GM12878 (cell line): Measurements from ENCODE around the gene IFT81. TPM values are rescaled to one million over a fixed set of nuclear protein-coding genes. Genes with fewer than 3 reads are reported as not detected.

Source experiments
- ATAC-seq: fragments of 200-7000 bp; cut with Tn5 transposase; 3 replicates; pipeline ENCODE4 v1.9.1; 2020; ENCODE audit warnings: mild to moderate bottlenecking, moderate library complexity
- BruUV-seq: library from RNA; stranded (reverse); fragments of 400-500 nt; replicated peaks from 2 replicates; lab custom pipeline; 2021; lab: Mats Ljungman, UMichigan
- CTCF ChIA-PET: fragments of 300-600 bp; sonication (Branson Sonifier 250); formaldehyde crosslinking; extraction: SDS; loops from one replicate; lab custom pipeline; 2021; ENCODE audit warnings: inconsistent platforms; lab: Yijun Ruan, JAX
- POLR2A ChIA-PET: fragments of 350-600 bp; formaldehyde crosslinking; extraction: SDS; loops from one replicate; lab custom pipeline; 2021; ENCODE audit warnings: inconsistent platforms; lab: Charles Lee
- RAD21 ChIA-PET: fragments of 300-600 bp; sonication (Branson Sonifier 250); formaldehyde crosslinking; loops from one replicate; lab custom pipeline; 2023; ENCODE audit warnings: antibody characterized with exemption; ENCODE audit not compliant: unreplicated experiment; lab: Charles Lee
- SMC1A ChIA-PET: fragments of 300-600 bp; sonication (Branson Sonifier 250); formaldehyde crosslinking; loops from one replicate; lab custom pipeline; 2023; ENCODE audit not compliant: unreplicated experiment, uncharacterized antibody; lab: Charles Lee
- DNase-seq: peaks from one replicate; pipeline ENCODE4 v3.0.0-alpha.2; 2011; ENCODE audit warnings: low read depth, low spot score
- FAIRE-seq: peaks from 3 replicates; lab custom pipeline; 2011; peaks lifted over from hg19 to GRCh38; lab: Jason Lieb, UNC
- H2AFZ ChIP-seq: 2 replicates; pipeline ENCODE4 v1.6.0; 2011; ENCODE audit warnings: low read depth, low read length, control low read depth; ENCODE audit not compliant: control insufficient read depth
- H3K27ac ChIP-seq: 2 replicates; pipeline ENCODE4 v1.5.1; 2011; ENCODE audit warnings: control low read depth; ENCODE audit not compliant: control insufficient read depth, insufficient read depth
- H3K27me3 ChIP-seq, 2 experiments: replicated peaks in 1 of 2; 2 replicates each; pipeline versions ENCODE4 v1.6.0 to v1.6.1; 2011; ENCODE audit warnings: low read length in 1 of 2; ENCODE audit not compliant: control insufficient read depth in 2 of 2, insufficient read depth in 2 of 2
- H3K36me3 ChIP-seq, 2 experiments: 2 replicates each; pipeline ENCODE4 v1.5.1; 2011; ENCODE audit warnings: low read length in 1 of 2; ENCODE audit not compliant: control insufficient read depth in 2 of 2, insufficient read depth in 2 of 2
- H3K4me1 ChIP-seq: 2 replicates; pipeline ENCODE4 v1.6.1; 2011; ENCODE audit warnings: mild to moderate bottlenecking, low read length, moderate library complexity, mixed read lengths; ENCODE audit not compliant: control insufficient read depth, insufficient read depth
- H3K4me2 ChIP-seq: 2 replicates; pipeline ENCODE4 v1.6.0; 2011; ENCODE audit warnings: control low read depth; ENCODE audit not compliant: control insufficient read depth, insufficient read depth
- H3K4me3 ChIP-seq: fragments of 200-600 bp; sonication (generic); 2 replicates; pipeline ENCODE4 v1.5.1; 2016
- H3K79me2 ChIP-seq: 2 replicates; pipeline ENCODE4 v1.6.0; 2011; ENCODE audit warnings: low read length; ENCODE audit not compliant: control insufficient read depth, insufficient read depth
- H3K9ac ChIP-seq: 2 replicates; pipeline ENCODE4 v1.8.0; 2011; ENCODE audit warnings: low read length, control low read depth, mixed read lengths; ENCODE audit not compliant: control insufficient read depth, insufficient read depth
- H3K9me3 ChIP-seq: replicated peaks from 3 replicates; pipeline ENCODE4 v1.5.1; 2011; ENCODE audit warnings: mild to moderate bottlenecking, low read length; ENCODE audit not compliant: control insufficient read depth, insufficient read depth
- H4K20me1 ChIP-seq: 2 replicates; pipeline ENCODE4 v1.6.0; 2011; ENCODE audit not compliant: control insufficient read depth, insufficient read depth
- BCLAF1 ChIP-seq: fragments of 450-650 bp; IDR thresholded peaks from 2 replicates; pipeline ENCODE4 v1.6.1; 2017; ENCODE audit warnings: antibody characterized with exemption, mild to moderate bottlenecking, moderate library complexity
- HDGF ChIP-seq: fragments of 450-650 bp; IDR thresholded peaks from 2 replicates; pipeline ENCODE4 v1.6.1; 2016; ENCODE audit warnings: antibody characterized with exemption
- IKZF2 ChIP-seq, 2 experiments: fragments of 450-650 bp; IDR thresholded peaks; 2 replicates each; pipeline ENCODE4 v1.6.1; 2017; ENCODE audit warnings: mild to moderate bottlenecking in 2 of 2, moderate library complexity in 2 of 2
- RAD51 ChIP-seq: fragments of 450-650 bp; IDR thresholded peaks from 2 replicates; pipeline ENCODE4 v1.6.1; 2016; ENCODE audit warnings: moderate library complexity, mild to moderate bottlenecking, inconsistent platforms
- RCOR1 ChIP-seq: conservative IDR thresholded peaks from 2 replicates; pipeline ENCODE4 v1.6.1; 2012; ENCODE audit warnings: low read depth, low read length, improper control_type of control experiment
- SMAD5 ChIP-seq: IDR thresholded peaks from 2 replicates; pipeline ENCODE4 v1.6.1; 2016; ENCODE audit warnings: antibody characterized with exemption, low read depth
- YBX1 ChIP-seq: fragments of 450-650 bp; IDR thresholded peaks from 2 replicates; pipeline ENCODE4 v1.6.1; 2016; ENCODE audit warnings: antibody characterized with exemption
- WGBS: methylation state at CpG from one replicate; pipeline ENCODE4 v1.1.6; 2016; ENCODE audit warnings: low lambda C conversion rate; ENCODE audit not compliant: insufficient replicate concordance, insufficient coverage; ENCODE audit errors: missing lambda C conversion rate; 5-methylcytosine and 5-hydroxymethylcytosine counted together
- in situ Hi-C: fragments of 300-500 bp; cut with MboI; formaldehyde crosslinking; loops from 9 replicates; pipeline ENCODE4 v1.14.3; 2018; ENCODE audit warnings: mixed read lengths
- intact Hi-C: fragments of 100-400 bp; cut with micrococcal nuclease; formaldehyde crosslinking; loops from one replicate; pipeline ENCODE4 v1.14.2; 2022; ENCODE audit not compliant: unreplicated experiment
- polyA plus RNA-seq, 11 experiments: library from polyadenylated mRNA; depleted of rRNA in 4 of 11; unstranded in 6 of 11; stranded (reverse) in 5 of 11; fragments of >200 nt; fragmentation: Nextera tagmentation in 4 of 11; fragmentation: Illumina TruSeq in 1 of 11; extraction: Ambion mirVana in 4 of 11; extraction: Trizol in 1 of 11; gene quantifications; 1 replicate in 1 of 11; 2 replicates in 10 of 11; pipeline versions ENCODE4 v1.2.1 to v1.2.3, GENCODE V29; 2011 to 2016; ENCODE audit warnings: inconsistent platforms in 2 of 11, missing spikeins in 2 of 11, low read depth in 1 of 11
- total RNA-seq, 4 experiments: library from RNA; depleted of rRNA in 3 of 4; stranded (reverse); fragments of >200 nt in 3 of 4; fragmentation: Illumina TruSeq in 1 of 4; extraction: Trizol in 1 of 4; gene quantifications; 2 replicates each; pipeline versions ENCODE4 v1.2.1 to v1.2.3, GENCODE V29; 2013 to 2021
- TF ChIP-seq, protein P1 (sequence below): fragments of 450-650 bp; IDR thresholded peaks from 2 replicates; pipeline ENCODE4 v1.6.1; 2018; ENCODE audit warnings: borderline replicate concordance, mild to moderate bottlenecking; ENCODE audit not compliant: partially characterized antibody

Gene IFT81
- total and polyA plus RNA-seq, 10 of the 15 experiments (the other 5 are each of a cell fraction or from before 2014, with no cell fraction given): 4.1 to 9.9 (median 5.6) TPM

GRCh38 chr12:110134691-110135411 is 10.7 kb downstream of the IFT81 start:
- intact Hi-C loops: no loop called here
- Histone ChIP-seq H3K27me3 (no peaks in the 10 kb centered on the region), H3K9me3 (no peaks in the 10 kb centered on the region), H3K4me3 (no peak overlapping the region), H4K20me1 (no peaks in the 10 kb centered on the region), H3K79me2 (no peaks in the 10 kb centered on the region), H3K27ac (no peak overlapping the region), H3K9ac (no peak overlapping the region), H3K4me1 (no peaks in the 10 kb centered on the region), H3K4me2 (no peak overlapping the region), H3K36me3 (no peaks in the 10 kb centered on the region; a peak in 1 of 4 replicates), H2AFZ (no peak overlapping the region)
- ChIA-PET SMC1A (interaction anchor here (0.9 to 1.5 kb wide), 6 partner anchors 9 to 143 kb away, joined by 3 to 5 read pairs (median 3); partner anchors contain the start of gene IFT81), CTCF (interaction anchor here (0.9 to 1.0 kb wide), 3 partner anchors 146 to 297 kb away, joined by 3 to 4 read pairs (median 3); no protein-coding TSS in a partner anchor), POLR2A (interaction anchor here (0.6 to 0.7 kb wide), 5 partner anchors 10 to 1729 kb away, joined by 3 to 6 read pairs (median 3); no protein-coding TSS in a partner anchor), RAD21 (interaction anchor here (1.4 kb wide), 1 partner anchor 10 kb away, joined by 4 read pairs; the partner anchor contains the start of gene IFT81)
- FAIRE-seq (peak; percentile 61), DNase-seq (no peak), ATAC-seq (peak; percentile 41)
- 29% methylated on average over 2 of the region's 2 CpGs for WGBS
- in situ Hi-C loops: no loop called here
- no TSS peak for BruUV-seq
- TF ChIP-seq IKZF2 (IDR thresholded peaks at IDR 0.05) (no peak), RAD51 (peak; percentile 58; the same call in 1 of the 2 replicates)

- in situ Hi-C loops (no loop called here), intact Hi-C loops (no loop called here)
- DNase-seq (no peak), FAIRE-seq (no peak), ATAC-seq (no peak)
- H3K36me3 ChIP-seq: no peaks in the 10 kb centered on the region; a peak in 1 of 4 replicates
- 100% methylated on average over 1 of the region's 2 CpGs for WGBS
- no peaks in the 10 kb centered on the region for H4K20me1 ChIP-seq
- no peak overlapping the region for H3K4me3 ChIP-seq
- no peaks in the 10 kb centered on the region for H3K9me3 ChIP-seq
- CTCF ChIA-PET: interaction anchor here (1.0 kb wide), 1 partner anchor 296 kb away, joined by 3 read pairs; no protein-coding TSS in a partner anchor
- H3K27ac ChIP-seq: no peak overlapping the region
- H3K27me3 ChIP-seq: no peaks in the 10 kb centered on the region
- RAD21 ChIA-PET: no interaction called here
- SMC1A ChIA-PET: interaction anchor here (0.9 to 1.2 kb wide), 3 partner anchors 10 to 142 kb away, joined by 3 read pairs; no protein-coding TSS in a partner anchor
- no peaks in the 10 kb centered on the region for H3K79me2 ChIP-seq
- H2AFZ ChIP-seq: no peak overlapping the region
- H3K4me1 ChIP-seq: no peaks in the 10 kb centered on the region
- POLR2A ChIA-PET: interaction anchor here (0.6 to 0.7 kb wide), 4 partner anchors 11 to 641 kb away, joined by 3 to 4 read pairs (median 3); no protein-coding TSS in a partner anchor
- no peak overlapping the region for H3K4me2 ChIP-seq
- BruUV-seq: no TSS peak
- H3K9ac ChIP-seq: no peak overlapping the region
- no peak for TF ChIP-seq RCOR1
- no peak for TF ChIP-seq HDGF
- TF ChIP-seq BCLAF1: no peak
- TF ChIP-seq, protein P1, sequence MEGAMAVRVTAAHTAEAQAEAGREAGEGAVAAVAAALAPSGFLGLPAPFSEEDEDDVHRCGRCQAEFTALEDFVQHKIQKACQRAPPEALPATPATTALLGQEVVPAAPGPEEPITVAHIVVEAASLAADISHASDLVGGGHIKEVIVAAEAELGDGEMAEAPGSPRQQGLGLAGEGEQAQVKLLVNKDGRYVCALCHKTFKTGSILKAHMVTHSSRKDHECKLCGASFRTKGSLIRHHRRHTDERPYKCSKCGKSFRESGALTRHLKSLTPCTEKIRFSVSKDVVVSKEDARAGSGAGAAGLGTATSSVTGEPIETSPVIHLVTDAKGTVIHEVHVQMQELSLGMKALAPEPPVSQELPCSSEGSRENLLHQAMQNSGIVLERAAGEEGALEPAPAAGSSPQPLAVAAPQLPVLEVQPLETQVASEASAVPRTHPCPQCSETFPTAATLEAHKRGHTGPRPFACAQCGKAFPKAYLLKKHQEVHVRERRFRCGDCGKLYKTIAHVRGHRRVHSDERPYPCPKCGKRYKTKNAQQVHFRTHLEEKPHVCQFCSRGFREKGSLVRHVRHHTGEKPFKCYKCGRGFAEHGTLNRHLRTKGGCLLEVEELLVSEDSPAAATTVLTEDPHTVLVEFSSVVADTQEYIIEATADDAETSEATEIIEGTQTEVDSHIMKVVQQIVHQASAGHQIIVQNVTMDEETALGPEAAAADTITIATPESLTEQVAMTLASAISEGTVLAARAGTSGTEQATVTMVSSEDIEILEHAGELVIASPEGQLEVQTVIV: no peak
- no peak for TF ChIP-seq SMAD5
- no peak for TF ChIP-seq YBX1
Measured at GRCh38 chr12:110135806-110136205, 11.6 kb downstream of the IFT81 start.
